ENCODE measurements around the gene RRP15. TPM values are rescaled to one million over a fixed set of nuclear protein-coding genes. Genes with fewer than 3 reads are reported as not detected.

RRP15 gene
- total and polyA plus RNA-seq, 2 experiments from 2014 or later = 5.4 to 25.5 TPM

DNA sequence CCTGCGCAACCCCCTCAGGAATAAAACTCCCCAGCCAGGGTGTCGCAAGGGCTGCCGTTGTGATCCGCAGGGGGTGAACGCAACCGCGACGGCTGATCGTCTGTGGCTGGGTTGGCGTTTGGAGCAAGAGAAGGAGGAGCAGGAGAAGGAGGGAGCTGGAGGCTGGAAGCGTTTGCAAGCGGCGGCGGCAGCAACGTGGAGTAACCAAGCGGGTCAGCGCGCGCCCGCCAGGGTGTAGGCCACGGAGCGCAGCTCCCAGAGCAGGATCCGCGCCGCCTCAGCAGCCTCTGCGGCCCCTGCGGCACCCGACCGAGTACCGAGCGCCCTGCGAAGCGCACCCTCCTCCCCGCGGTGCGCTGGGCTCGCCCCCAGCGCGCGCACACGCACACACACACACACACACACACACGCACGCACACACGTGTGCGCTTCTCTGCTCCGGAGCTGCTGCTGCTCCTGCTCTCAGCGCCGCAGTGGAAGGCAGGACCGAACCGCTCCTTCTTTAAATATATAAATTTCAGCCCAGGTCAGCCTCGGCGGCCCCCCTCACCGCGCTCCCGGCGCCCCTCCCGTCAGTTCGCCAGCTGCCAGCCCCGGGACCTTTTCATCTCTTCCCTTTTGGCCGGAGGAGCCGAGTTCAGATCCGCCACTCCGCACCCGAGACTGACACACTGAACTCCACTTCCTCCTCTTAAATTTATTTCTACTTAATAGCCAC is 60.7 kb downstream of the RRP15 start:
- Histone ChIP-seq H3K4me3 (peak overlapping the region; percentile 80), H3K9ac (peak overlapping the region; percentile 70), H3K79me2 (ENCODE audit: insufficient read depth) (no peaks in the 10 kb centered on the region), H2AFZ (peak overlapping the region; percentile 84), H3K4me2 (ENCODE audit: unreplicated experiment) (peak overlapping the region; percentile 98), H3K27ac (no peak overlapping the region), H3K4me1 (ENCODE audit: insufficient read depth) (peaks cover 7% of the 10 kb centered on the region), H3K9me2 (ENCODE audit: insufficient read depth) (no peaks in the 10 kb centered on the region), H4K20me1 (ENCODE audit: insufficient read depth) (no peaks in the 10 kb centered on the region), H3K36me3 (ENCODE audit: low read depth) (no peaks in the 10 kb centered on the region), H3K9me3 (ENCODE audit: low read depth) (no peaks in the 10 kb centered on the region), H3K27me3 (replicated peaks; ENCODE audit: insufficient read depth) (no peaks in the 10 kb centered on the region), H3F3A (ENCODE audit: insufficient read depth) (peaks cover 30% of the 10 kb centered on the region)
- in situ Hi-C loops (cut with MboI) = loop anchor here (10.0 to 25.0 kb wide), 5 partner anchors 209 to 1466 kb away; no protein-coding TSS in a partner anchor
- DNase-seq = peak; percentile 89
- WGBS, 2 experiments (ENCODE audit: low coverage in 1 of 2, low lambda C conversion rate in 2 of 2, missing lambda C conversion rate in 2 of 2) = 1 to 2% methylated on average over 45 to 49 of the region's 64 CpGs
- TF ChIP-seq EZH2 (IDR thresholded peaks at IDR 0.05; ENCODE audit: insufficient read depth, poor library complexity, severe bottlenecking) (no peak), EZH2phosphoT487 (IDR thresholded peaks at IDR 0.05; ENCODE audit: insufficient read depth, low read depth) (no peak)

DNA sequence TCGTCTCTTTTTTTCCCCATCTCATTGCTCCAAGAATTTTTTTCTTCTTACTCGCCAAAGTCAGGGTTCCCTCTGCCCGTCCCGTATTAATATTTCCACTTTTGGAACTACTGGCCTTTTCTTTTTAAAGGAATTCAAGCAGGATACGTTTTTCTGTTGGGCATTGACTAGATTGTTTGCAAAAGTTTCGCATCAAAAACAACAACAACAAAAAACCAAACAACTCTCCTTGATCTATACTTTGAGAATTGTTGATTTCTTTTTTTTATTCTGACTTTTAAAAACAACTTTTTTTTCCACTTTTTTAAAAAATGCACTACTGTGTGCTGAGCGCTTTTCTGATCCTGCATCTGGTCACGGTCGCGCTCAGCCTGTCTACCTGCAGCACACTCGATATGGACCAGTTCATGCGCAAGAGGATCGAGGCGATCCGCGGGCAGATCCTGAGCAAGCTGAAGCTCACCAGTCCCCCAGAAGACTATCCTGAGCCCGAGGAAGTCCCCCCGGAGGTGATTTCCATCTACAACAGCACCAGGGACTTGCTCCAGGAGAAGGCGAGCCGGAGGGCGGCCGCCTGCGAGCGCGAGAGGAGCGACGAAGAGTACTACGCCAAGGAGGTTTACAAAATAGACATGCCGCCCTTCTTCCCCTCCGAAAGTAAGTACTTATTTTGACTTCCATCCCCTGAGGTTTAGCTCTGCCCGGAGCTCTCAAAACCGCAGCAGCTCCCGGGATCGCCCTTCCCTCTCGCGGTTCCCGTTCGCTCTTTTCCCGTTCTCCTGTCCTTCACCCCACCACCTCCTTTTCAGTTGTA is 61.5 kb downstream of the RRP15 start:
- no peak overlapping the region for H3K27ac ChIP-seq
- WGBS, 2 experiments (ENCODE audit: low coverage in 1 of 2, low lambda C conversion rate in 2 of 2, missing lambda C conversion rate in 2 of 2) = 1 to 2% methylated on average over 39 of the region's 39 CpGs

DNA sequence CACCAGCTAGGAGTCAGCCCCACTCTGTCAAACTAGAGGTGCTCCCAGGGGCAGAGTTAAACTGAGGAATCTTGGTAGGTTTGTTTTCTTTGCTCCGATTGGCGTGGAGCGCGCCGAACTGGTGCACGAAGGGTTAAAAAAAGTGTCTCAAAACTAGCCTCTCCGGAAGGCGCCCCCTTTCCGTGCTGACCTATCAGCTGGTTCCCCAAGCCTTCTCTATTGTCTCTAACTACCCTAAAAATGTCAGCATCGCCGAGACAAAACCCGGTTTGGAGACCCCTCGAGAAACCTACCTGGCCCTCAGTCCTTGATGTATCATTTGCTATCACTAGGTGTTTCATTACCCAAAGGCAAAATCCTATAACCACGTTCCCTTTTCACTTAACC is 62.2 kb downstream of the RRP15 start:
- Histone ChIP-seq H3K9ac (peak overlapping the region; percentile 70), H3K27ac (no peak overlapping the region), H2AFZ (peak overlapping the region; percentile 84), H3K9me2 (ENCODE audit: insufficient read depth) (no peaks in the 10 kb centered on the region), H3K4me3 (peak overlapping the region; percentile 80), H3K36me3 (ENCODE audit: low read depth) (no peaks in the 10 kb centered on the region), H3K9me3 (ENCODE audit: low read depth) (no peaks in the 10 kb centered on the region), H3K27me3 (replicated peaks; ENCODE audit: insufficient read depth) (no peaks in the 10 kb centered on the region), H4K20me1 (ENCODE audit: insufficient read depth) (no peaks in the 10 kb centered on the region), H3K4me1 (ENCODE audit: insufficient read depth) (peaks cover 16% of the 10 kb centered on the region), H3F3A (ENCODE audit: insufficient read depth) (peaks cover 39% of the 10 kb centered on the region), H3K79me2 (ENCODE audit: insufficient read depth) (no peaks in the 10 kb centered on the region), H3K4me2 (ENCODE audit: unreplicated experiment) (peak overlapping the region; percentile 98)
- in situ Hi-C loops (cut with MboI) = loop anchor here (10.0 to 25.0 kb wide), 5 partner anchors 207 to 1465 kb away; no protein-coding TSS in a partner anchor
- WGBS, 2 experiments (ENCODE audit: low coverage in 1 of 2, low lambda C conversion rate in 2 of 2, missing lambda C conversion rate in 2 of 2) = 2 to 10% methylated on average over 14 of the region's 14 CpGs
- DNase-seq = peak; percentile 43
- TF ChIP-seq EZH2phosphoT487 (IDR thresholded peaks at IDR 0.05; ENCODE audit: insufficient read depth, low read depth) = no peak
- no peak for TF ChIP-seq EZH2 (IDR thresholded peaks at IDR 0.05; ENCODE audit: insufficient read depth, poor library complexity, severe bottlenecking)

More for the DNA sequence above, 61.5 kb downstream of the RRP15 start:
- Histone ChIP-seq H3K9me3 (ENCODE audit: low read depth) (no peaks in the 10 kb centered on the region), H3K79me2 (ENCODE audit: insufficient read depth) (no peaks in the 10 kb centered on the region), H3K4me1 (ENCODE audit: insufficient read depth) (peaks cover 15% of the 10 kb centered on the region), H3K36me3 (ENCODE audit: low read depth) (no peaks in the 10 kb centered on the region), H3K9me2 (ENCODE audit: insufficient read depth) (no peaks in the 10 kb centered on the region), H3K4me3 (peak overlapping the region; percentile 80), H3K9ac (peak overlapping the region; percentile 70), H3F3A (ENCODE audit: insufficient read depth) (peaks cover 37% of the 10 kb centered on the region), H2AFZ (peak overlapping the region; percentile 84), H3K4me2 (ENCODE audit: unreplicated experiment) (peak overlapping the region; percentile 98), H3K27me3 (replicated peaks; ENCODE audit: insufficient read depth) (no peaks in the 10 kb centered on the region), H4K20me1 (ENCODE audit: insufficient read depth) (no peaks in the 10 kb centered on the region)
- in situ Hi-C loops (cut with MboI) = loop anchor here (10.0 to 25.0 kb wide), 5 partner anchors 208 to 1466 kb away; no protein-coding TSS in a partner anchor
- peak; percentile 61 for DNase-seq
- TF ChIP-seq EZH2 (IDR thresholded peaks at IDR 0.05; ENCODE audit: insufficient read depth, poor library complexity, severe bottlenecking) = no peak
- TF ChIP-seq EZH2phosphoT487 (IDR thresholded peaks at IDR 0.05; ENCODE audit: insufficient read depth, low read depth) = no peak

All from GM23248 (cell line).